HEK293 (cell line): ENCODE data around the gene UTP18.
A peak's percentile ranks its signal among the peaks of the same experiment; 100 is the strongest.

Experiments used
- BCL11B ChIP-seq: fragments of 450-650 bp; formaldehyde crosslinking; IDR thresholded peaks from 2 replicates; pipeline ENCODE4 v1.5.1; 2016; ENCODE audit warnings: low read depth, missing biosample characterization, missing genetic modification characterization
- GLIS1 ChIP-seq: fragments of 450-650 bp; formaldehyde crosslinking; IDR thresholded peaks from 2 replicates; pipeline ENCODE4 v1.5.1; 2016; ENCODE audit warnings: missing biosample characterization, missing genetic modification characterization
- IKZF3 ChIP-seq: fragments of 450-650 bp; IDR thresholded peaks from 2 replicates; pipeline ENCODE4 v1.5.0; 2018; ENCODE audit warnings: missing biosample characterization, mild to moderate bottlenecking, missing genetic modification characterization, moderate library complexity
- MZF1 ChIP-seq: fragments of 450-650 bp; formaldehyde crosslinking; IDR thresholded peaks from 2 replicates; pipeline ENCODE4 v1.5.1; 2017; ENCODE audit warnings: missing biosample characterization, missing genetic modification characterization, borderline replicate concordance
- SP2 ChIP-seq: fragments of 450-650 bp; formaldehyde crosslinking; IDR thresholded peaks from 2 replicates; pipeline ENCODE4 v1.5.1; 2016; ENCODE audit warnings: missing biosample characterization, missing genetic modification characterization
- SP3 ChIP-seq: fragments of 450-650 bp; formaldehyde crosslinking; IDR thresholded peaks from 2 replicates; pipeline ENCODE4 v1.5.1; 2016; ENCODE audit warnings: missing biosample characterization, missing genetic modification characterization
- ZBTB8A ChIP-seq: fragments of 450-650 bp; formaldehyde crosslinking; IDR thresholded peaks from 2 replicates; pipeline ENCODE4 v1.5.1; 2016; ENCODE audit warnings: missing biosample characterization, missing genetic modification characterization
- ZNF133 ChIP-seq: fragments of 450-650 bp; formaldehyde crosslinking; IDR thresholded peaks from 2 replicates; pipeline ENCODE4 v1.5.1; 2016; ENCODE audit warnings: missing biosample characterization, missing genetic modification characterization
- ZNF146 ChIP-seq: fragments of 450-650 bp; formaldehyde crosslinking; IDR thresholded peaks from 2 replicates; pipeline ENCODE4 v1.5.1; 2016; ENCODE audit warnings: missing biosample characterization, missing genetic modification characterization
- ZNF148 ChIP-seq: fragments of 450-650 bp; formaldehyde crosslinking; IDR thresholded peaks from 2 replicates; pipeline ENCODE4 v1.5.0; 2017; ENCODE audit warnings: missing biosample characterization, missing genetic modification characterization, borderline replicate concordance
- ZNF174 ChIP-seq: fragments of 450-650 bp; formaldehyde crosslinking; IDR thresholded peaks from 2 replicates; pipeline ENCODE4 v1.5.0; 2017; ENCODE audit warnings: missing biosample characterization, mild to moderate bottlenecking, missing genetic modification characterization
- ZNF302 ChIP-seq: fragments of 450-650 bp; formaldehyde crosslinking; IDR thresholded peaks from 2 replicates; pipeline ENCODE4 v1.5.1; 2016; ENCODE audit warnings: missing biosample characterization, missing genetic modification characterization, low read depth
- ZNF398 ChIP-seq: fragments of 450-650 bp; formaldehyde crosslinking; IDR thresholded peaks from 2 replicates; pipeline ENCODE4 v1.5.1; 2017; ENCODE audit warnings: missing biosample characterization, missing genetic modification characterization
- ZNF426 ChIP-seq: fragments of 450-650 bp; formaldehyde crosslinking; IDR thresholded peaks from 2 replicates; pipeline ENCODE4 v1.5.1; 2017; ENCODE audit warnings: missing biosample characterization, missing genetic modification characterization, mild to moderate bottlenecking, inconsistent platforms, moderate library complexity
- ZNF560 ChIP-seq: fragments of 450-650 bp; formaldehyde crosslinking; IDR thresholded peaks from 2 replicates; pipeline ENCODE4 v1.5.1; 2017; ENCODE audit warnings: missing biosample characterization, missing genetic modification characterization, borderline replicate concordance
- ZNF670 ChIP-seq: fragments of 450-650 bp; formaldehyde crosslinking; IDR thresholded peaks from 2 replicates; pipeline ENCODE4 v1.5.1; 2016; ENCODE audit warnings: missing biosample characterization, missing genetic modification characterization, low read depth
- ZNF677 ChIP-seq: fragments of 450-650 bp; IDR thresholded peaks from 2 replicates; pipeline ENCODE4 v1.5.0; 2018; ENCODE audit warnings: missing biosample characterization, mild to moderate bottlenecking, missing genetic modification characterization, moderate library complexity
- ZNF76 ChIP-seq: fragments of 450-650 bp; formaldehyde crosslinking; IDR thresholded peaks from 2 replicates; pipeline ENCODE4; 2016; ENCODE audit warnings: low read depth, missing biosample characterization, missing genetic modification characterization, borderline replicate concordance
- ZNF768 ChIP-seq: fragments of 450-650 bp; formaldehyde crosslinking; IDR thresholded peaks from 2 replicates; pipeline ENCODE4 v1.5.1; 2018; ENCODE audit warnings: missing biosample characterization, mild to moderate bottlenecking, missing genetic modification characterization
- ZNF837 ChIP-seq: fragments of 450-650 bp; formaldehyde crosslinking; IDR thresholded peaks from 2 replicates; pipeline ENCODE4 v1.5.1; 2016; ENCODE audit warnings: missing biosample characterization, missing genetic modification characterization
- TF ChIP-seq, protein P1 (sequence below): fragments of 450-650 bp; formaldehyde crosslinking; IDR thresholded peaks from 2 replicates; pipeline ENCODE4 v1.5.1; 2016; ENCODE audit warnings: missing biosample characterization, missing genetic modification characterization
- TF ChIP-seq, protein P2 (sequence below): fragments of 450-650 bp; formaldehyde crosslinking; IDR thresholded peaks from 2 replicates; pipeline ENCODE4 v1.5.1; 2016; ENCODE audit warnings: missing biosample characterization, missing genetic modification characterization, borderline replicate concordance
- TF ChIP-seq, protein P3 (sequence below): fragments of 450-650 bp; formaldehyde crosslinking; IDR thresholded peaks from 2 replicates; pipeline ENCODE4 v1.5.1; 2016; ENCODE audit warnings: missing biosample characterization, missing genetic modification characterization
- TF ChIP-seq, protein P4 (sequence below): fragments of 450-650 bp; formaldehyde crosslinking; IDR thresholded peaks from 2 replicates; pipeline ENCODE4 v1.5.1; 2016; ENCODE audit warnings: missing biosample characterization, missing genetic modification characterization

UTP18 gene

GRCh38 chr17:51261024-51261963 is 948 bp downstream of the UTP18 start (continued):
- no peak for TF ChIP-seq ZNF837 (tag by site-specific recombination)
- no peak for TF ChIP-seq ZNF677 (tag by site-specific recombination)
- peak; percentile 17 for TF ChIP-seq SP3 (tag by site-specific recombination)
- TF ChIP-seq, protein P1, sequence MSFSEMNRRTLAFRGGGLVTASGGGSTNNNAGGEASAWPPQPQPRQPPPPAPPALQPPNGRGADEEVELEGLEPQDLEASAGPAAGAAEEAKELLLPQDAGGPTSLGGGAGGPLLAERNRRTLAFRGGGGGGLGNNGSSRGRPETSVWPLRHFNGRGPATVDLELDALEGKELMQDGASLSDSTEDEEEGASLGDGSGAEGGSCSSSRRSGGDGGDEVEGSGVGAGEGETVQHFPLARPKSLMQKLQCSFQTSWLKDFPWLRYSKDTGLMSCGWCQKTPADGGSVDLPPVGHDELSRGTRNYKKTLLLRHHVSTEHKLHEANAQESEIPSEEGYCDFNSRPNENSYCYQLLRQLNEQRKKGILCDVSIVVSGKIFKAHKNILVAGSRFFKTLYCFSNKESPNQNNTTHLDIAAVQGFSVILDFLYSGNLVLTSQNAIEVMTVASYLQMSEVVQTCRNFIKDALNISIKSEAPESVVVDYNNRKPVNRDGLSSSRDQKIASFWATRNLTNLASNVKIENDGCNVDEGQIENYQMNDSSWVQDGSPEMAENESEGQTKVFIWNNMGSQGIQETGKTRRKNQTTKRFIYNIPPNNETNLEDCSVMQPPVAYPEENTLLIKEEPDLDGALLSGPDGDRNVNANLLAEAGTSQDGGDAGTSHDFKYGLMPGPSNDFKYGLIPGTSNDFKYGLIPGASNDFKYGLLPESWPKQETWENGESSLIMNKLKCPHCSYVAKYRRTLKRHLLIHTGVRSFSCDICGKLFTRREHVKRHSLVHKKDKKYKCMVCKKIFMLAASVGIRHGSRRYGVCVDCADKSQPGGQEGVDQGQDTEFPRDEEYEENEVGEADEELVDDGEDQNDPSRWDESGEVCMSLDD (tag by site-specific recombination) = no peak
- no peak for TF ChIP-seq ZNF302 (tag by site-specific recombination)
- no peak for TF ChIP-seq IKZF3
- TF ChIP-seq SP2 (tag by site-specific recombination) = peak; percentile 64
- TF ChIP-seq ZNF133 (tag by site-specific recombination) = no peak
- TF ChIP-seq, protein P2, sequence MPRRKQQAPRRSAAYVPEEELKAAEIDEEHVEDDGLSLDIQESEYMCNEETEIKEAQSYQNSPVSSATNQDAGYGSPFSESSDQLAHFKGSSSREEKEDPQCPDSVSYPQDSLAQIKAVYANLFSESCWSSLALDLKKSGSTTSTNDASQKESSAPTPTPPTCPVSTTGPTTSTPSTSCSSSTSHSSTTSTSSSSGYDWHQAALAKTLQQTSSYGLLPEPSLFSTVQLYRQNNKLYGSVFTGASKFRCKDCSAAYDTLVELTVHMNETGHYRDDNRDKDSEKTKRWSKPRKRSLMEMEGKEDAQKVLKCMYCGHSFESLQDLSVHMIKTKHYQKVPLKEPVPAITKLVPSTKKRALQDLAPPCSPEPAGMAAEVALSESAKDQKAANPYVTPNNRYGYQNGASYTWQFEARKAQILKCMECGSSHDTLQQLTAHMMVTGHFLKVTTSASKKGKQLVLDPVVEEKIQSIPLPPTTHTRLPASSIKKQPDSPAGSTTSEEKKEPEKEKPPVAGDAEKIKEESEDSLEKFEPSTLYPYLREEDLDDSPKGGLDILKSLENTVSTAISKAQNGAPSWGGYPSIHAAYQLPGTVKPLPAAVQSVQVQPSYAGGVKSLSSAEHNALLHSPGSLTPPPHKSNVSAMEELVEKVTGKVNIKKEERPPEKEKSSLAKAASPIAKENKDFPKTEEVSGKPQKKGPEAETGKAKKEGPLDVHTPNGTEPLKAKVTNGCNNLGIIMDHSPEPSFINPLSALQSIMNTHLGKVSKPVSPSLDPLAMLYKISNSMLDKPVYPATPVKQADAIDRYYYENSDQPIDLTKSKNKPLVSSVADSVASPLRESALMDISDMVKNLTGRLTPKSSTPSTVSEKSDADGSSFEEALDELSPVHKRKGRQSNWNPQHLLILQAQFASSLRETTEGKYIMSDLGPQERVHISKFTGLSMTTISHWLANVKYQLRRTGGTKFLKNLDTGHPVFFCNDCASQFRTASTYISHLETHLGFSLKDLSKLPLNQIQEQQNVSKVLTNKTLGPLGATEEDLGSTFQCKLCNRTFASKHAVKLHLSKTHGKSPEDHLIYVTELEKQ (tag by site-specific recombination) = no peak
- TF ChIP-seq, protein P3, sequence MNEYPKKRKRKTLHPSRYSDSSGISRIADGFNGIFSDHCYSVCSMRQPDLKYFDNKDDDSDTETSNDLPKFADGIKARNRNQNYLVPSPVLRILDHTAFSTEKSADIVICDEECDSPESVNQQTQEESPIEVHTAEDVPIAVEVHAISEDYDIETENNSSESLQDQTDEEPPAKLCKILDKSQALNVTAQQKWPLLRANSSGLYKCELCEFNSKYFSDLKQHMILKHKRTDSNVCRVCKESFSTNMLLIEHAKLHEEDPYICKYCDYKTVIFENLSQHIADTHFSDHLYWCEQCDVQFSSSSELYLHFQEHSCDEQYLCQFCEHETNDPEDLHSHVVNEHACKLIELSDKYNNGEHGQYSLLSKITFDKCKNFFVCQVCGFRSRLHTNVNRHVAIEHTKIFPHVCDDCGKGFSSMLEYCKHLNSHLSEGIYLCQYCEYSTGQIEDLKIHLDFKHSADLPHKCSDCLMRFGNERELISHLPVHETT (tag by site-specific recombination) = no peak
- TF ChIP-seq ZNF148 (tag by site-specific recombination) = no peak
- no peak for TF ChIP-seq ZNF560 (tag by site-specific recombination)
- TF ChIP-seq, protein P4, sequence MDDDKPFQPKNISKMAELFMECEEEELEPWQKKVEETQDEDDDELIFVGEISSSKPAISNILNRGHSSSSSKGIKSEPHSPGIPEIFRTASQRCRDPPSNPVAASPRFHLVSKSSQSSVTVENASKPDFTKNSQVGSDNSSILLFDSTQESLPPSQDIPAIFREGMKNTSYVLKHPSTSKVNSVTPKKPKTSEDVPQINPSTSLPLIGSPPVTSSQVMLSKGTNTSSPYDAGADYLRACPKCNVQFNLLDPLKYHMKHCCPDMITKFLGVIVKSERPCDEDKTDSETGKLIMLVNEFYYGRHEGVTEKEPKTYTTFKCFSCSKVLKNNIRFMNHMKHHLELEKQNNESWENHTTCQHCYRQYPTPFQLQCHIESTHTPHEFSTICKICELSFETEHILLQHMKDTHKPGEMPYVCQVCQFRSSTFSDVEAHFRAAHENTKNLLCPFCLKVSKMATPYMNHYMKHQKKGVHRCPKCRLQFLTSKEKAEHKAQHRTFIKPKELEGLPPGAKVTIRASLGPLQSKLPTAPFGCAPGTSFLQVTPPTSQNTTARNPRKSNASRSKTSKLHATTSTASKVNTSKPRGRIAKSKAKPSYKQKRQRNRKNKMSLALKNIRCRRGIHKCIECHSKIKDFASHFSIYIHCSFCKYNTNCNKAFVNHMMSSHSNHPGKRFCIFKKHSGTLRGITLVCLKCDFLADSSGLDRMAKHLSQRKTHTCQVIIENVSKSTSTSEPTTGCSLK = no peak
- TF ChIP-seq ZNF174 (tag by site-specific recombination) = no peak
- peak; percentile 33; the same call in 1 of the 2 replicates for TF ChIP-seq GLIS1 (tag by site-specific recombination)
- no peak for TF ChIP-seq ZNF768 (tag by site-specific recombination)
- TF ChIP-seq ZBTB8A (tag by site-specific recombination) = no peak; the same call in 1 of the 2 replicates
- no peak for TF ChIP-seq ZNF670 (tag by site-specific recombination)
- no peak for TF ChIP-seq ZNF426 (tag by site-specific recombination)
- no peak for TF ChIP-seq MZF1
- TF ChIP-seq ZNF76 (tag by site-specific recombination) = no peak
- TF ChIP-seq BCL11B (tag by site-specific recombination) = no peak
- no peak for TF ChIP-seq ZNF146 (tag by site-specific recombination)
- no peak for TF ChIP-seq ZNF398 (tag by site-specific recombination)
